Neural progenitor cell (in vitro differentiated cells): ENCODE data around the gene SLC7A6OS. TPM values are rescaled to one million over a fixed set of nuclear protein-coding genes. Genes with fewer than 3 reads are reported as not detected.

ENCODE experiments used
- DNase-seq: peaks from one replicate; pipeline ENCODE4 v3.0.0-alpha.2; 2016; ENCODE audit warnings: low spot score
- H2AFZ ChIP-seq: fragments of 200-600 bp; sonication (generic); replicated peaks from 2 replicates; pipeline ENCODE4 v1.6.1; 2016; ENCODE audit warnings: antibody characterized with exemption
- H3F3A ChIP-seq: fragments of 200-600 bp; sonication (generic); 2 replicates; pipeline ENCODE4 v1.6.1; 2016; ENCODE audit warnings: antibody characterized with exemption, low read depth
- H3K27ac ChIP-seq: fragments of 200-600 bp; sonication (generic); 2 replicates; pipeline ENCODE4 v1.5.1; 2016; ENCODE audit warnings: mild to moderate bottlenecking
- H3K27me3 ChIP-seq: fragments of 200-600 bp; sonication (generic); 2 replicates; pipeline ENCODE4 v1.6.1; 2016; ENCODE audit warnings: mild to moderate bottlenecking, moderate library complexity
- H3K36me3 ChIP-seq: fragments of 200-600 bp; sonication (generic); 2 replicates; pipeline ENCODE4 v1.5.1; 2016
- H3K4me1 ChIP-seq: fragments of 200-600 bp; sonication (generic); 2 replicates; pipeline ENCODE4 v1.6.1; 2016; ENCODE audit warnings: mixed run types
- H3K4me2 ChIP-seq: fragments of 200-600 bp; sonication (generic); 2 replicates; pipeline ENCODE4 v1.6.1; 2016
- H3K4me3 ChIP-seq: fragments of 200-600 bp; sonication (generic); 2 replicates; pipeline ENCODE4 v1.5.1; 2016
- H3K79me2 ChIP-seq: fragments of 200-600 bp; sonication (generic); 2 replicates; pipeline ENCODE4 v1.6.1; 2016; ENCODE audit warnings: low read depth
- H3K9ac ChIP-seq: fragments of 200-600 bp; sonication (generic); 2 replicates; pipeline ENCODE4 v1.6.1; 2016
- H3K9me3 ChIP-seq: fragments of 200-600 bp; sonication (generic); 2 replicates; pipeline ENCODE4 v1.5.1; 2016; ENCODE audit warnings: low read depth
- H4K20me1 ChIP-seq: fragments of 200-600 bp; sonication (generic); 2 replicates; pipeline ENCODE4 v1.6.1; 2016; ENCODE audit warnings: low read depth
- H3K27ac Mint-ChIP-seq: 3 replicates; pipeline ENCODE4 v1.8.0; 2021; ENCODE audit warnings: mixed read lengths
- H3K27me3 Mint-ChIP-seq: 2 replicates; pipeline ENCODE4 v1.8.0; 2022; ENCODE audit warnings: low read depth, mild to moderate bottlenecking, inconsistent platforms, moderate library complexity, mixed read lengths; ENCODE audit not compliant: insufficient read depth
- H3K36me3 Mint-ChIP-seq: 3 replicates; pipeline ENCODE4 v1.8.0; 2021; ENCODE audit warnings: mixed read lengths
- H3K4me1 Mint-ChIP-seq: 3 replicates; pipeline ENCODE4 v1.8.0; 2021; ENCODE audit warnings: mixed read lengths
- H3K4me3 Mint-ChIP-seq: 3 replicates; pipeline ENCODE4 v1.8.0; 2021; ENCODE audit warnings: mild to moderate bottlenecking, moderate library complexity, mixed read lengths
- H3K9me3 Mint-ChIP-seq: 3 replicates; pipeline ENCODE4 v1.8.0; 2020; ENCODE audit warnings: mixed read lengths
- CTCF ChIP-seq: fragments of 200-600 bp; sonication (generic); IDR thresholded peaks from 2 replicates; pipeline ENCODE4 v1.5.1; 2017; ENCODE audit warnings: antibody characterized with exemption, mild to moderate bottlenecking
- EZH2 ChIP-seq: fragments of 200-600 bp; sonication (generic); IDR thresholded peaks from 2 replicates; pipeline ENCODE4 v1.6.1; 2017; ENCODE audit warnings: antibody characterized with exemption, mild to moderate bottlenecking, moderate library complexity
- EZH2phosphoT487 ChIP-seq: fragments of 200-600 bp; sonication (generic); IDR thresholded peaks from 2 replicates; pipeline ENCODE4 v1.6.1; 2017; ENCODE audit warnings: antibody characterized with exemption
- total RNA-seq: library from RNA; depleted of rRNA; stranded (reverse); fragments of >200 nt; gene quantifications from 2 replicates; pipeline ENCODE4 v1.2.3, GENCODE V29; 2015; ENCODE audit warnings: low replicate concordance

Gene SLC7A6OS
- total RNA-seq, 1 donor from 2014 or later: 18.7 TPM

- Histone ChIP-seq H3K9ac (no peak overlapping the region), H3K27ac (no peak overlapping the region), H4K20me1 (no peaks in the 10 kb centered on the region), H2AFZ (no peak overlapping the region), H3K4me1 (no peaks in the 10 kb centered on the region), H3K36me3 (no peaks in the 10 kb centered on the region), H3F3A (no peaks in the 10 kb centered on the region), H3K79me2 (no peaks in the 10 kb centered on the region), H3K27me3 (no peaks in the 10 kb centered on the region), H3K9me3 (no peaks in the 10 kb centered on the region), H3K4me2 (no peak overlapping the region), H3K4me3 (no peak overlapping the region)
- TF ChIP-seq EZH2phosphoT487 (no peak), EZH2 (no peak), CTCF (no peak)
- Mint-ChIP-seq H3K27ac (no peak overlapping the region), H3K9me3 (no peaks in the 10 kb centered on the region), H3K36me3 (peaks cover 11% of the 10 kb centered on the region), H3K4me3 (no peak overlapping the region), H3K4me1 (no peaks in the 10 kb centered on the region), H3K27me3 (peaks cover 4% of the 10 kb centered on the region)
- DNase-seq: no peak
These were observed 42.6 kb upstream of the SLC7A6OS start for GRCh38 chr16:68353366-68353765.

GRCh38 chr16:68351991-68352431 is 41.3 kb upstream of the SLC7A6OS start:
- H3K36me3 ChIP-seq: no peaks in the 10 kb centered on the region
- no peak overlapping the region for H3K27ac Mint-ChIP-seq
- DNase-seq: no peak

GRCh38 chr16:68351463-68351862 is 40.7 kb upstream of the SLC7A6OS start:
- no peak for TF ChIP-seq CTCF

More at GRCh38 chr16:68351991-68352431, 41.3 kb upstream of the SLC7A6OS start:
- H3F3A ChIP-seq: no peaks in the 10 kb centered on the region
- H3K27me3 Mint-ChIP-seq: peaks cover 4% of the 10 kb centered on the region
- no peak for TF ChIP-seq CTCF
- TF ChIP-seq EZH2phosphoT487: no peak
- no peak for TF ChIP-seq EZH2
- no peaks in the 10 kb centered on the region for H3K79me2 ChIP-seq
- H3K27ac ChIP-seq: no peak overlapping the region
- H3K36me3 Mint-ChIP-seq: peaks cover 17% of the 10 kb centered on the region
- no peak overlapping the region for H2AFZ ChIP-seq
- H3K9ac ChIP-seq: no peak overlapping the region
- no peak overlapping the region for H3K4me2 ChIP-seq
- no peak overlapping the region for H3K4me3 Mint-ChIP-seq
- no peaks in the 10 kb centered on the region for H3K9me3 ChIP-seq
- no peaks in the 10 kb centered on the region for H3K4me1 ChIP-seq
- H4K20me1 ChIP-seq: no peaks in the 10 kb centered on the region
- peaks cover 10% of the 10 kb centered on the region for H3K4me1 Mint-ChIP-seq
- no peaks in the 10 kb centered on the region for H3K9me3 Mint-ChIP-seq
- no peak overlapping the region for H3K4me3 ChIP-seq
- H3K27me3 ChIP-seq: no peaks in the 10 kb centered on the region

More at GRCh38 chr16:68351463-68351862, 40.7 kb upstream of the SLC7A6OS start:
- H3K27ac ChIP-seq: no peak overlapping the region
- no peaks in the 10 kb centered on the region for H3K9me3 ChIP-seq
- no peaks in the 10 kb centered on the region for H3K4me1 ChIP-seq
- no peak overlapping the region for H3K4me2 ChIP-seq
- no peak overlapping the region for H2AFZ ChIP-seq
- H4K20me1 ChIP-seq: no peaks in the 10 kb centered on the region
- peaks cover 15% of the 10 kb centered on the region for H3K4me1 Mint-ChIP-seq
- DNase-seq: no peak
- no peaks in the 10 kb centered on the region for H3K79me2 ChIP-seq
- H3K4me3 ChIP-seq: no peak overlapping the region
- H3K27me3 ChIP-seq: no peaks in the 10 kb centered on the region
- H3K27ac Mint-ChIP-seq: no peak overlapping the region
- H3K9ac ChIP-seq: no peak overlapping the region
- peaks cover 4% of the 10 kb centered on the region for H3K27me3 Mint-ChIP-seq
- no peaks in the 10 kb centered on the region for H3F3A ChIP-seq
- no peaks in the 10 kb centered on the region for H3K36me3 ChIP-seq
- H3K9me3 Mint-ChIP-seq: no peaks in the 10 kb centered on the region
- no peak overlapping the region for H3K4me3 Mint-ChIP-seq
- H3K36me3 Mint-ChIP-seq: peaks cover 21% of the 10 kb centered on the region
